HT1080 (cell line): ENCODE results near the gene GALNT12. TPM values are rescaled to one million over a fixed set of nuclear protein-coding genes. Genes with fewer than 3 reads are reported as not detected.

Experiments used
- DNase-seq: peaks from one replicate; pipeline ENCODE4 v3.0.0-alpha.2; 2015; ENCODE audit warnings: low read depth
- total RNA-seq: library from RNA; depleted of rRNA; stranded (reverse); fragments of >200 nt; shearing (Covaris generic); gene quantifications from 2 replicates; pipeline ENCODE4 v1.2.3, GENCODE V29; 2014

Gene GALNT12
- total RNA-seq, 1 experiment from 2014 or later: 0.10 TPM

- DNase-seq: no peak
Observed at GRCh38 chr9:98781588-98782383, 25.7 kb upstream of the GALNT12 start.

GRCh38 chr9:98783518-98784226 lies 23.8 kb upstream of the GALNT12 start:
- DNase-seq: no peak

GRCh38 chr9:98784831-98785806 lies 22.4 kb upstream of the GALNT12 start:
- no peak for DNase-seq

GRCh38 chr9:98786750-98787510 lies 20.5 kb upstream of the GALNT12 start:
- DNase-seq: no peak

GRCh38 chr9:98787766-98788335 lies 19.6 kb upstream of the GALNT12 start:
- DNase-seq: no peak

- DNase-seq: no peak
Observed at GRCh38 chr9:98789483-98790133, 17.9 kb upstream of the GALNT12 start.

- DNase-seq: no peak
Observed at GRCh38 chr9:98790134-98790841, 17.2 kb upstream of the GALNT12 start.

- DNase-seq: peak; percentile 95
Observed at GRCh38 chr9:98790842-98791607, 16.4 kb upstream of the GALNT12 start.

- DNase-seq: no peak
Observed at GRCh38 chr9:98791608-98792490, 15.6 kb upstream of the GALNT12 start.

GRCh38 chr9:98793031-98793430 lies 14.4 kb upstream of the GALNT12 start:
- DNase-seq: no peak

- DNase-seq: no peak
Observed at GRCh38 chr9:98794802-98795201, 12.7 kb upstream of the GALNT12 start.

- DNase-seq: no peak
Observed at GRCh38 chr9:98795295-98795955, 12.0 kb upstream of the GALNT12 start.

- no peak for DNase-seq
Observed at GRCh38 chr9:98795970-98796363, 11.5 kb upstream of the GALNT12 start.

- DNase-seq: peak; percentile 36
Observed at GRCh38 chr9:98796364-98797101, 10.9 kb upstream of the GALNT12 start, which contains the start of gene ANKS6. TSS of gene ANKS6 (minus strand) at chr9:98796555. CDS start at chr9:98796491, 64 bp downstream.

GRCh38 chr9:98797491-98797890 lies 10.0 kb upstream of the GALNT12 start:
- DNase-seq: no peak

- no peak for DNase-seq
Observed at GRCh38 chr9:98798254-98798653, 9.2 kb upstream of the GALNT12 start.
